ENCODE results near the gene CENPVL3. TPM values are rescaled to one million over a fixed set of nuclear protein-coding genes. Genes with fewer than 3 reads are reported as not detected.
"Not testable (repeated sequence)": the region's sequence is repeated elsewhere in the genome, so short reads cannot be mapped to it uniquely, and the experiment has no call there.

The CENPVL3 gene
- total RNA-seq: under 1 TPM in 2 of 3 donors, not detected in 1; 0.47 to 0.56 TPM

DNA sequence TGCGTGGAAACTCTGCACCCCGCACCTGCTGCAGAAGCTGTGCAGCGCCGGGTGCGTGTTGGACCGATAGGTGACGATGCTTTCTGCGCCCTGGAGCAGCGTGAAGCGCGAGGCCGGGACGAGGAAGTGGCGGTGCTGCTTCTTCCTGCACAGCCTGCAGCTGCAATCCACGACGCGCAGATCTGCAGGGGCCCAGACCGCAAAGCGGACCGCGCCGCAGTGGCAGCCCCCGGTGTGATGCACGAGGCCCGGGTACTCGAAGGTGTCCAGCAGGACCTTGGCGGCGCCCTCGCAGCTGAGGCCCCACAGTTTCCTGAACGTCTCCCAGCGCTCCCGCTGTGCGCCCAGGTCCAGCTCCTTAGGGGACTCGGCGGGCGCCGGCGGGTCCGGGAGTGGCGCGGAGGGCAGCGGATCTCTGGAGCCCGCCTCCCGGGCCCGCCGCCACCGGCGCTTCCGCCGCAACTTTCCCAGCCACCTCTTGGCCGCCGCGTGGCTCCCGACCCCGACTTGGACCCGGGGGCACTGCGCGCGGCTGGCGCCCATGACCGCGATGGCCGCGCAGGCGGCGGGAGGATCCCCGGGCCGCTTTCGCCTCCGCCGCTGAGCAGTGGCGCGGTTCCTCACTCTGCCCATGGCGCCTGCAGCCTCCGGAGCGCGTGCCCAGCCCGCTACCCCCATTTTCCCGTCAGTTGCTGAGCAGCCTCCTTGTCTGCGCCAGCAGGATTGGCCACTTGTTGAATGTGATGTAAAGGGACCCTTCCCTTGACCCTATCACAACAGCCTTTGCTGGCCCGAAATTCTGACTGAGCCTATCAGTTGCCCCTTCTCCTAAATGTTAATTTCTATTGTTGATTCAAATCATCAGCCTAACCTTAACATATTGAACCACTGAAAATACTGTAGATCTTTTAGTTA is at the start of gene CENPVL3:
Gene CENPVL3, minus strand, starts transcription at position 672 of the 915 bp plus-strand sequence. Its CDS starts 39 bp downstream, at position 633.
- H3K27me3 Mint-ChIP-seq (ENCODE audit: low read depth): peaks cover 36% of the 10 kb centered on the region

DNA sequence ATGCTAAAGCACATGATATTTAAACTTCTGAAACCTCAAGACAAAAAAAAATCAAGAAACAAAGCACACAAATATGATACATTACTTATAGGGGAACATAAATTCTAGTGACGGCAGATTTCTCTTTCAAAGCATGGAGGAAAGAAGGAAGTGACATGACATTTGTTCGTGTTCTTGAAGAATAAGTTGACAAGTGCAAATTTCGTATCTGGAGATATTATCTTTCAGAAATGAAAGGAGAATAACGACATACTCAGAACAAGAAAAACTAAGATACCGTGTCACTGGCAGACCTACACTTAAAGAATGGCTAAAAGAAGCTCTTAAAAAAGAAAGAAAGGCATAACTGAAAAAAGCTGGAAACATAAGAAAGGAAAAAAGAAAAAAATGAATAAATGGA is 47.3 kb upstream of the CENPVL3 start:
- H3K4me3 Mint-ChIP-seq: no peak overlapping the region
- DNase-seq: no peak
- no peaks in the 10 kb centered on the region for H3K4me1 Mint-ChIP-seq (ENCODE audit: low read depth)
- no peaks in the 10 kb centered on the region for H3K36me3 Mint-ChIP-seq (ENCODE audit: insufficient read depth)
- peaks cover 10% of the 10 kb centered on the region for H3K27me3 Mint-ChIP-seq (ENCODE audit: low read depth)
- H3K9me3 Mint-ChIP-seq: no peaks in the 10 kb centered on the region
- no peak for ATAC-seq

More for the DNA sequence above, at the start of gene CENPVL3:
- peak within 1 kb of the TSS; percentile 30 for H3K4me3 Mint-ChIP-seq
- not testable (repeated sequence) for H3K4me1 Mint-ChIP-seq (ENCODE audit: low read depth); H3K36me3 Mint-ChIP-seq (ENCODE audit: insufficient read depth); H3K9me3 Mint-ChIP-seq; DNase-seq
- peak; percentile 25 to 27 for ATAC-seq

DNA sequence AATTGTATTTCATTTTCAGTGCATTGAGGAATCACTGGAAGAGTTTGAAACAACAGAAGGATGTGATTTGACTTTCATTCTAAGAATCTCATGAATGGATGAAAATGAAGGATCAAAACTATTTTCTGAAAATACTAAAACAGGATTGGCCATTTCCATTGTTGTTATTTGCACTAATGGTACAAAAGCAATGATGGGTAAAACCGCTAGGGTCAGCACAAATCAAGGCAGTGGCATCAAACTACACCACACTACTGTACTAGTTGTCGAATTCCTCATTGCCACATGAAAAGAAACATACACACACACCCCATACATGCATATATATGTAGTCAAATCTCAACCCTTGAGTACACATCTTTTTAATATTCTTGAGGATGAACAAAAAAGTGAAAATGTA is 24.7 kb upstream of the CENPVL3 start:
- Mint-ChIP-seq H3K4me1 (ENCODE audit: low read depth) (no peaks in the 10 kb centered on the region), H3K4me3 (no peak overlapping the region), H3K27me3 (ENCODE audit: low read depth) (peaks cover 29% of the 10 kb centered on the region), H3K9me3 (no peaks in the 10 kb centered on the region), H3K36me3 (ENCODE audit: insufficient read depth) (no peaks in the 10 kb centered on the region)
- no peak for ATAC-seq
- no peak for DNase-seq

DNA sequence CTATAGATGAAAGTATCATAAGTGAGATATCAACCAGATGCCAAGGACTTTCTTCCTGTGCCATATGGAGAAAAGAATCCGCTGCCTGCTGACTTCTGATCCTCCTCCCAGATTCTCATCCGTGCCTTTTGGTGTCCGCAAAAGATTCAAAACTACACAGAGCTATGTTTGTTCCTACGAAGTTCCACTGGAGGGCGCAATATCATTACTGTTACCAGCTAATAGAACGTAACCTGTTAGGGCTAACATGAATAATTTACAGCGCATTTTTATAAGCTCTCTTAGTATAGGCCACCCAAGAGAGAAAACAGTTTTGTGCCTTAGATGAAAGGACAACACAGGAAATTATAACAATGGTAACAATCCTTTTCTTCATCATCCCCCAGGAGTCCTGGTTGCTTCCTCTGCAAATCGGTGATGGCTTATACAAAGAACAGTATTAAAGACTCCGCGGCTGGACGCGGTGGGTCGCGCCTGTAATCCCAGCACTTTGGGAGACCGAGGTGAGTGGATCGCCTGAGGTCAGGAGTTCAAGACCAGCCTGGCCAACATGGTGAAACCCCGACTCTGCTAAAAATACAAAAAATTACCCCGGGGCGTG is 22.8 kb upstream of the CENPVL3 start:
- H3K9me3 Mint-ChIP-seq: no peaks in the 10 kb centered on the region
- no peak overlapping the region for H3K4me3 Mint-ChIP-seq
- no peaks in the 10 kb centered on the region for H3K36me3 Mint-ChIP-seq (ENCODE audit: insufficient read depth)
- peaks cover 25% of the 10 kb centered on the region for H3K27me3 Mint-ChIP-seq (ENCODE audit: low read depth)
- DNase-seq: no peak
- H3K4me1 Mint-ChIP-seq (ENCODE audit: low read depth): no peaks in the 10 kb centered on the region
- ATAC-seq: no peak

DNA sequence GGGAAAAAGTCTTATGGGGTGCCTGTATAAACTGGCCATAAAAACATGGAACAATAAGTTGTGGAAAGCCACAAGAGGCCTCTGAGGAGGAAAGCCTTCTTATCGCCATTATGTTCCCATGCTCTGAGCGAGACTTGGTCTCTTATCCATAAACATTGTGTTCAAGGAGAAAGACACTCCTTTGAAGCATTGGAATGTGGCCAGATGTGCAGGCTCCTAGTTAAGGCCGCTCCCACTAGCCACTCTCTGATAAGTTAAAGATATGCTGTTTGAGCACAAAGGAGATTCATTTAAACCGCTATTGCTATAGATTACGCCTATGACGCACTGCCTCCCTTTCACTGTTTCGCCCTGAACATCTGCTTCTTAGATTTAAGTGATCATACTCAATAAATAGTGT is 17.8 kb upstream of the CENPVL3 start:
- not testable (repeated sequence) for H3K4me3 Mint-ChIP-seq; ATAC-seq; H3K9me3 Mint-ChIP-seq; H3K4me1 Mint-ChIP-seq (ENCODE audit: low read depth); DNase-seq; H3K36me3 Mint-ChIP-seq (ENCODE audit: insufficient read depth)
- H3K27me3 Mint-ChIP-seq (ENCODE audit: low read depth): peaks cover 12% of the 10 kb centered on the region

DNA sequence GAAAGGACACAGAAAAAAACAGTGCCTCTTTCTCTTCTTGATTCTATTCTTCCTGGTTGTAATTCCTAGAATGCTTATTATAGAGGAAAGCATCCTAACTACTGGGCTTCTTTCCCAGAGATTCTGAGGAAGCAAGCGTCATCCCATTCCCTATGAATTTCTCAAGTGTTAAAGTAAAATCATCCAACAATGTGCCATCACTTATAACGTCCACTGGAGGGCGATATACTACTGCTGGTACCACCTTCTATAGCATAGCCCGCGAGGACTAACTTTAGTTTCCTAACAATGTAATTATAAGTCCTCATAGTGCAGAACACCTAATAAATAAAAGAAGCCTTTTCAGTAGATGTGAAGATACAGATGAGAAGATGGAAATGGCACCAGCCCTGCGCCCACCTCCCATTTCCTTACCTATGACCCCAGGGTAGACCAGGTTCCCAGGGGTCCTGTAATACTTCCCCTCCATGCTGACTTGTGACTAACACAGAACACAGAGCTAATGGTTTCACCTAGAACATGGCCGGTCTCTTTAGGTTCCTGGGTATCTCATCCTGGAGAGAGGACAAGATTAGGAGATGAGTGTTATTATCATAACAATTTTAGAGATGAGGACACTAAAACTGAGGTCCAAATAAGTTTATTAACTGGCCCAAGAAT is 4.2 kb downstream of the CENPVL3 start:
- H3K27me3 Mint-ChIP-seq (ENCODE audit: low read depth): peaks cover 21% of the 10 kb centered on the region
- DNase-seq (no peak), ATAC-seq (peak; percentile 41 to 51)
- H3K36me3 Mint-ChIP-seq (ENCODE audit: insufficient read depth): no peaks in the 10 kb centered on the region
- H3K9me3 Mint-ChIP-seq: no peaks in the 10 kb centered on the region
- H3K4me3 Mint-ChIP-seq: no peak overlapping the region
- H3K4me1 Mint-ChIP-seq (ENCODE audit: low read depth): peaks cover 6% of the 10 kb centered on the region

DNA sequence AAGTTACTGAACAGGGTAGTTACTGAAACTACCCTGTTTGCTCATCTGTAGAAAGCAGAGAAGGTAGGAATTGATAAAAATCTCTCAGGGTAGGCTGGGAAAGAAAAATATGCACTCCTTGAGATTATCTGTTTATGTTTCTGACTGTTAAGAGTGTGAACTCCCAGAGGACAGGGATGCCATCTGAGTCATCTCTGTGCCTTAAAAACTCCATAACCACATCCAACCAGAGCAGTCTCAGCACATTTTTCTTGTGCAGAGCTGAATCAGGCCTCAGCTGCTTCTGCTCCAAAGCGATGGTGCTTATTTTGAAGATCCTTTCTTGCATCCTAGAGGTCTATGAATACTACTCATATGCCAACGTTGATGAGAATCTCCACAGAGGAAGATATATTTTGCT is 9.9 kb downstream of the CENPVL3 start:
- Mint-ChIP-seq H3K4me3 (no peak overlapping the region), H3K9me3 (no peaks in the 10 kb centered on the region), H3K4me1 (ENCODE audit: low read depth) (peaks cover 2% of the 10 kb centered on the region), H3K27me3 (ENCODE audit: low read depth) (peaks cover 3% of the 10 kb centered on the region), H3K36me3 (ENCODE audit: insufficient read depth) (no peaks in the 10 kb centered on the region)
- ATAC-seq: peak in 1 of 2 donors; percentile 14
- DNase-seq: no peak

DNA sequence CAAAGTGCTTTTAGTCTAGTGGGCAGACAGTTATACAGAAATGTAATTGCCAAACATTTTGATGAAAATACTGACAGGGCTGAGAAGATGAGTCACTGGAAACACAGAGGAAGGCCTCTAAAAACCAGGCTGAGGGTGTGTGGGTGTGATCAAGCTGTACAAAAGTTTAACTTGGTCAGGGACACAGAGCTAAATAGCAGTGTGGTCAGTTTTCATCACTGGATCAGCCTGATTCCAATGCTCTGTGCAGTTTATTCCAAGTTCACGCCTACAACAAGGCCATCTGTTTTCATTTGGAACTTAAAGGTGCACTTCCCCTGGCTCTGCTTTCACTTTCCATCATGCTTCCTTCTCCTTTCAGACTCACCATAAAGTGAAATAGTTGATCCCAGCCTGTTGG is 10.6 kb downstream of the CENPVL3 start:
- H3K4me3 Mint-ChIP-seq: no peak overlapping the region
- peaks cover 2% of the 10 kb centered on the region for H3K4me1 Mint-ChIP-seq (ENCODE audit: low read depth)
- H3K27me3 Mint-ChIP-seq (ENCODE audit: low read depth): peaks cover 3% of the 10 kb centered on the region
- DNase-seq: no peak
- peak in 1 of 2 donors; percentile 10 for ATAC-seq
- H3K9me3 Mint-ChIP-seq: no peaks in the 10 kb centered on the region
- no peaks in the 10 kb centered on the region for H3K36me3 Mint-ChIP-seq (ENCODE audit: insufficient read depth)

DNA sequence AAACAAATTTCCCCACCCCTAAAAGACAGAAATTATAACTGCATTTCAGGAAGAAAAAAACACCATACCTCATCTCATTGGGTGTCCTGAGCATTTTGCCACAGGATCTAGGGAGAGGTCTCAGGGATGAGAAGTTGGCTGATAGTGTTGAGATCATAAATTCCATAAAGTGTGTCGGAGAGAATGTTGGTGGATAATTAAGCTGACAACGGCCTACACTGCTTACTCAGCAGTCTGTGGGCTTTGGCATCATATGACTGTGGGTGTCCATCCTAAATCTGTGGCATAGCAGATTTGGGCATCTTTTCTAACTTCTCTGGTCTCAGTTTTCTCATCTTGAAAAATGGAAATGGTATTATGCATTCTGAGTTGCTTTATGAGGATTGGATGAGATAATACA is 12.3 kb downstream of the CENPVL3 start:
- no peaks in the 10 kb centered on the region for H3K27me3 Mint-ChIP-seq (ENCODE audit: low read depth)
- DNase-seq (no peak), ATAC-seq (no peak)
- no peak overlapping the region for H3K4me3 Mint-ChIP-seq
- H3K9me3 Mint-ChIP-seq: no peaks in the 10 kb centered on the region
- H3K4me1 Mint-ChIP-seq (ENCODE audit: low read depth): peaks cover 2% of the 10 kb centered on the region
- no peaks in the 10 kb centered on the region for H3K36me3 Mint-ChIP-seq (ENCODE audit: insufficient read depth)

DNA sequence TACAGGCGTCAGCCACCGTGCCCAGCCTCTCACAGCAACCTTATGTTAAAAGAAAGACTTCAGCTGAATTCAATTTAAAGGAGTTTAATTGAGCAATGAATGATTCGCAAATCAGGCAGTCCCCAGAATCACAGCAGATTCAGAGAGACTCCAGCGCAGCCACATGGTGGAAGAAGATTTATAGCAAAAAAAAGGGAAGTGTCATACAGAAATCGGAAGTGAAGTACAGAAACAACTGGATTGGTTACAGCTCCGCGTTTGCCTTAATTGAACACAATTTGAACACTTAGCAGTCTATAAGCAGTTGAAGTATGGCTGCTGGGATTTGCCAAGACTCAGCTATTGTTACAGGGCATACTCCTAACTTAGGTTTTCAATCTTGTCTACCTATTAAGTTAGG is 19.8 kb downstream of the CENPVL3 start:
- Mint-ChIP-seq H3K4me3 (no peak overlapping the region), H3K9me3 (no peaks in the 10 kb centered on the region), H3K27me3 (ENCODE audit: low read depth) (peaks cover 13% of the 10 kb centered on the region), H3K36me3 (ENCODE audit: insufficient read depth) (no peaks in the 10 kb centered on the region), H3K4me1 (ENCODE audit: low read depth) (no peaks in the 10 kb centered on the region)
- DNase-seq (no peak), ATAC-seq (no peak)

DNA sequence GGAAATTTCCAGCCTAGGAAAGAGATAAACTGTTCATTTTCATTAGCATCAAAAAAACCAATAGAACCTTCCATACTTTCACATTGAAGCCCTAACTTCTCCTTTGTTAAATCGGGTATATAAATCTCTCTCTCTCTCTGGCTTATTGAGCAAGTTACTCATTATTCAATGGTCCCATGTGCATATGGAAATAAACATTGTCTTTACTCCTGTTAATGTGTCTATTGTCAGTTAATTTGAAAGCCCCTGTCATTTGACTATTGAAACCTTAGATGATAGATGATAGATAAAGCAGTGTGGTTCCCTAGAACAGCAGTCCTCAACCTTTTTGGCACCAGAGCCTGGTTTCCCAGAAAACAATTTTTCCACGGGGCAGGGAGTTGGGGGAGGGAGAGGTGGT is 46.8 kb downstream of the CENPVL3 start:
- no peak overlapping the region for H3K4me3 Mint-ChIP-seq
- H3K9me3 Mint-ChIP-seq: no peaks in the 10 kb centered on the region
- DNase-seq: no peak
- H3K4me1 Mint-ChIP-seq (ENCODE audit: low read depth): no peaks in the 10 kb centered on the region
- no peaks in the 10 kb centered on the region for H3K27me3 Mint-ChIP-seq (ENCODE audit: low read depth)
- ATAC-seq: no peak
- H3K36me3 Mint-ChIP-seq (ENCODE audit: insufficient read depth): no peaks in the 10 kb centered on the region

DNA sequence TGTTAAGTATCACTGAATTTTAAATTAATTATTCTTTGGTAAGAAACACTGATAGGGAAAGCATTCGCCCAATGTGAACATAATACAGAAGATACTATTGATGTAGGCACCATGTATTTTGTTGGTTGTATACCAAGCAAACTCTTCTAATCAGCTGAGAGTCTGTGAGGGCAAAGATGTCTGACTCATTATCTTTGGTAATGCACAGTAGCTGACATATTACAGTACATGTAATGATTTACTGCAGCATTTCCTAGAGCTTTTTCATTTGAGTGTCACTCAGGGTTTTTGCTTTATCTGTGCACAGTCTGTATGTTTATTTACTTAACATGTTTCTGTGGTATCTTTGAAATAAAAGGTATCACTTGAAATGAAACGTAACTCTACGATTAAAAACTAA is 49.2 kb downstream of the CENPVL3 start:
- H3K27me3 Mint-ChIP-seq (ENCODE audit: low read depth): no peaks in the 10 kb centered on the region
- no peaks in the 10 kb centered on the region for H3K36me3 Mint-ChIP-seq (ENCODE audit: insufficient read depth)
- H3K9me3 Mint-ChIP-seq: no peaks in the 10 kb centered on the region
- H3K4me1 Mint-ChIP-seq (ENCODE audit: low read depth): no peaks in the 10 kb centered on the region
- no peak overlapping the region for H3K4me3 Mint-ChIP-seq
- DNase-seq (no peak), ATAC-seq (no peak)

DNA sequence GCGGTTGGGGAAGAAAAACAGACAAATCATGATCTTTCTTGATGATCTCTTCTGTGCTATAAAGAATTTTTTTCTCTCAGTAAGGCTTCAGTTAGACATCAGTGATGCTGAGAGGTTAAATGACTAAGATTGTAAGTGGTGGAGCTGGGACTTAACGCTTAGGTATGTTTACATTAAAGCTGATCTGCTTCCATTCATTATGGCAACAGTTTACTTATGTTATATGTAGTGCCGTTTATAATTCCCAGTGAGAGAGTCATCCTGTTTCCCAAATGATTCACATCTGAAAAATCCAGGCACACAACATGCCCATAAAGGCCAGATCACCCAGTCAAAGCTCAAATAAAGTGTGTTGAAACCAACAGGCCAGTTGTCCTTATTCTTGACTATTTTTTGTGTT is 50.1 kb downstream of the CENPVL3 start:
- Mint-ChIP-seq H3K36me3 (ENCODE audit: insufficient read depth) (no peaks in the 10 kb centered on the region), H3K27me3 (ENCODE audit: low read depth) (no peaks in the 10 kb centered on the region), H3K9me3 (no peaks in the 10 kb centered on the region), H3K4me3 (no peak overlapping the region), H3K4me1 (ENCODE audit: low read depth) (no peaks in the 10 kb centered on the region)
- no peak for DNase-seq
- no peak for ATAC-seq
